ENCODE data around the gene RCVRN.

Gene RCVRN

GRCh38 chr17:9850151-9850550 is 54.9 kb downstream of the RCVRN start:
- no peak for DNase-seq (ENCODE audit: low spot score)
